A673 (cell line): ENCODE data around the gene PITX1. TPM values are rescaled to one million over a fixed set of nuclear protein-coding genes. Genes with fewer than 3 reads are reported as not detected.

Experiments
- BruUV-seq: library from RNA; stranded (reverse); fragments of 400-500 nt; replicated peaks from 2 replicates; lab custom pipeline; 2021; lab: Mats Ljungman, UMichigan
- CTCF ChIA-PET: fragments of 300-600 bp; sonication (Branson Sonifier 250); formaldehyde crosslinking; loops from one replicate; lab custom pipeline; 2022; ENCODE audit warnings: antibody characterized with exemption; lab: Charles Lee
- POLR2A ChIA-PET: fragments of 300-600 bp; sonication (Branson Sonifier 250); formaldehyde crosslinking; loops from one replicate; lab custom pipeline; 2022; ENCODE audit warnings: antibody characterized with exemption; ENCODE audit not compliant: low non-redundant PET; lab: Charles Lee
- DNase-seq: peaks from one replicate; pipeline ENCODE4 v3.0.0-alpha.2; 2015; ENCODE audit warnings: low spot score
- H3K27ac ChIP-seq: fragments of 200-600 bp; sonication (generic); 2 replicates; pipeline ENCODE4 v1.5.1; 2016; ENCODE audit warnings: mixed run types, low read depth, mild to moderate bottlenecking, mixed read lengths, antibody characterized with exemption, low read length; ENCODE audit not compliant: poor library complexity, severe bottlenecking
- H3K27me3 ChIP-seq: fragments of 200-600 bp; sonication (generic); replicated peaks from 2 replicates; pipeline ENCODE4 v1.6.1; 2017; ENCODE audit warnings: mixed run types, low read depth, mild to moderate bottlenecking, mixed read lengths, antibody characterized with exemption, low read length; ENCODE audit not compliant: insufficient read depth, poor library complexity
- H3K36me3 ChIP-seq: fragments of 200-600 bp; sonication (generic); 2 replicates; pipeline ENCODE4 v1.6.1; 2016; ENCODE audit warnings: mixed run types, mild to moderate bottlenecking, mixed read lengths, antibody characterized with exemption, low read length; ENCODE audit not compliant: insufficient read depth, poor library complexity, severe bottlenecking
- H3K4me1 ChIP-seq: fragments of 200-600 bp; sonication (generic); 2 replicates; pipeline ENCODE4 v1.6.1; 2017; ENCODE audit warnings: mixed run types, mild to moderate bottlenecking, mixed read lengths, antibody characterized with exemption, low read length; ENCODE audit not compliant: insufficient read depth, poor library complexity, severe bottlenecking
- H3K4me3 ChIP-seq: fragments of 200-600 bp; sonication (generic); 2 replicates; pipeline ENCODE4 v1.5.1; 2016; ENCODE audit warnings: low read depth, mixed run types, mild to moderate bottlenecking, mixed read lengths, low read length; ENCODE audit not compliant: poor library complexity, severe bottlenecking
- H3K9me3 ChIP-seq: fragments of 200-600 bp; sonication (generic); 2 replicates; pipeline ENCODE4 v1.6.1; 2016; ENCODE audit warnings: mixed run types, low read depth, mild to moderate bottlenecking, mixed read lengths, antibody characterized with exemption, low read length; ENCODE audit not compliant: poor library complexity, severe bottlenecking
- EZH2 ChIP-seq: fragments of 200-600 bp; sonication (generic); IDR thresholded peaks from 2 replicates; pipeline ENCODE4 v1.6.1; 2017; ENCODE audit warnings: borderline replicate concordance, low read depth, mild to moderate bottlenecking, mixed read lengths, antibody characterized with exemption, low read length; ENCODE audit not compliant: poor library complexity, severe bottlenecking
- intact Hi-C: fragments of 100-400 bp; cut with micrococcal nuclease; formaldehyde crosslinking; loops from one replicate; pipeline ENCODE4 v1.10.0; 2022; ENCODE audit not compliant: unreplicated experiment
- total RNA-seq: library from RNA; stranded (reverse); gene quantifications from 2 replicates; pipeline ENCODE4 v1.2.3, GENCODE V29; 2021
- TF ChIP-seq, protein P1 (sequence below): fragments of 300-800, 200-600 bp; sonication (generic); conservative IDR thresholded peaks from 2 replicates; pipeline ENCODE4 v1.5.1; 2017; ENCODE audit warnings: low read depth, mild to moderate bottlenecking, antibody characterized with exemption, low read length, moderate library complexity, mixed read lengths

Gene PITX1
- total RNA-seq, 1 experiment from 2014 or later = 2.0 TPM

DNA sequence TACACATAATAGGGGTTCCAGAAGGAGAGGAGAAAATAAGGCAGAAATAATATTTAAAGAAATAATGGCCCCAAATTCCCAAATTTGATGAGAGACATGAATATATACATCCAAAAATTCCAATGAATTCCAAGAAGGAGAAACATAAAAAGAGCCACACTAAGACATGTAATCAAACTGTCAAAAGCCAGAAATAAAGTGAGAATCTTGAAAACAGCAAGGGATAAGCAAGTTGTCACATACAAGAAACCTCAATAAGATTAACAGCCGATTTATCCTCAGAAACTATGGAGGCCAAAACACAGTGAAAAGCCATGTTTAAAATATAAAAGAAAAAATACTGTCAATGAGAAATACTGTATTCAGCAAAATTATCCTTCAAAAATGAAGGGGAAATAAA, 51.8 kb downstream of the PITX1 start:
- no TSS peak for BruUV-seq
- Histone ChIP-seq H3K9me3 (peaks cover 22% of the 10 kb centered on the region), H3K36me3 (no peaks in the 10 kb centered on the region), H3K27me3 (no peaks in the 10 kb centered on the region), H3K4me1 (no peaks in the 10 kb centered on the region), H3K27ac (no peak overlapping the region), H3K4me3 (no peak overlapping the region)
- ChIA-PET CTCF (no interaction called here), POLR2A (no interaction called here)
- no peak for TF ChIP-seq EZH2
- TF ChIP-seq, protein P1, sequence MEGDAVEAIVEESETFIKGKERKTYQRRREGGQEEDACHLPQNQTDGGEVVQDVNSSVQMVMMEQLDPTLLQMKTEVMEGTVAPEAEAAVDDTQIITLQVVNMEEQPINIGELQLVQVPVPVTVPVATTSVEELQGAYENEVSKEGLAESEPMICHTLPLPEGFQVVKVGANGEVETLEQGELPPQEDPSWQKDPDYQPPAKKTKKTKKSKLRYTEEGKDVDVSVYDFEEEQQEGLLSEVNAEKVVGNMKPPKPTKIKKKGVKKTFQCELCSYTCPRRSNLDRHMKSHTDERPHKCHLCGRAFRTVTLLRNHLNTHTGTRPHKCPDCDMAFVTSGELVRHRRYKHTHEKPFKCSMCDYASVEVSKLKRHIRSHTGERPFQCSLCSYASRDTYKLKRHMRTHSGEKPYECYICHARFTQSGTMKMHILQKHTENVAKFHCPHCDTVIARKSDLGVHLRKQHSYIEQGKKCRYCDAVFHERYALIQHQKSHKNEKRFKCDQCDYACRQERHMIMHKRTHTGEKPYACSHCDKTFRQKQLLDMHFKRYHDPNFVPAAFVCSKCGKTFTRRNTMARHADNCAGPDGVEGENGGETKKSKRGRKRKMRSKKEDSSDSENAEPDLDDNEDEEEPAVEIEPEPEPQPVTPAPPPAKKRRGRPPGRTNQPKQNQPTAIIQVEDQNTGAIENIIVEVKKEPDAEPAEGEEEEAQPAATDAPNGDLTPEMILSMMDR = no peak
- intact Hi-C loops = no loop called here
- no peak for DNase-seq

DNA sequence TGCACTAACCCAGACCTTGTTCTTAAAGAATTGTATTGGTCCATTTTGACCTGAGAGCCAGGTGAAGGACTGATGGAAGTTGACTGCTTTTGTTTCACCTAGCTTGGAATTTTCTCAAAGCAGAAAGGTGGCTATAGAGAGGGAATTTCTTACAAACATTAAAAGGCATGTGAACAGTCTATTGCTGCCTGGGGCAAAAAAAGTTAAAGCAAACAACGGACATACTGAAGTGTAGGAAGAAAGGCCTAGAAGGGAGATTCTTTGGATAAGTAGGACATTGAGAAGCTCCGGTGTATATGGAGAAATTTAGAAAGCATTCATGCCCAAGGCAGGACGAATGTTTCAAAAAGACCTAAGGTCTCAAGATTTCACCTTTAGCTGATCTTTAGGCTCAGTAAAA, 54.6 kb downstream of the PITX1 start:
- no peak for DNase-seq
- no peak for TF ChIP-seq EZH2
- TF ChIP-seq, protein P1 = no peak
- CTCF ChIA-PET = no interaction called here
- no peaks in the 10 kb centered on the region for H3K4me1 ChIP-seq
- no TSS peak for BruUV-seq
- H3K9me3 ChIP-seq = peaks cover 22% of the 10 kb centered on the region
- no peak overlapping the region for H3K27ac ChIP-seq
- no peaks in the 10 kb centered on the region for H3K36me3 ChIP-seq
- intact Hi-C loops = no loop called here
- no peak overlapping the region for H3K4me3 ChIP-seq
- POLR2A ChIA-PET = no interaction called here
- no peaks in the 10 kb centered on the region for H3K27me3 ChIP-seq

Other genes with a start within 250 kb of the PITX1 start
- gene C5orf24, start 188.3 kb downstream of the PITX1 start, total RNA-seq = 66.4 and 67.6 TPM in 2 replicates
- gene TXNDC15, start 159.9 kb downstream of the PITX1 start, total RNA-seq = 40.7 and 42.0 TPM in 2 replicates
- gene PCBD2, start 129.1 kb downstream of the PITX1 start, total RNA-seq = 13.8 and 14.6 TPM in 2 replicates
- 0.90 and 1.0 TPM in 2 replicates for gene CATSPER3, start 66.3 kb downstream of the PITX1 start, total RNA-seq